Measurements from ENCODE around the gene TATDN3. TPM values are rescaled to one million over a fixed set of nuclear protein-coding genes. Genes with fewer than 3 reads are reported as not detected.

Gene TATDN3
- polyA plus RNA-seq, 1 experiment, result 16.3 TPM

Small RNA genes lying within 50 kb of the gene (small RNA-seq; reads per million reads assigned to genes)
- gene AC104333.1 (ENCODE audit: insufficient read length, low read depth) (not detected), gene AC104333.2 (ENCODE audit: insufficient read length, low read depth) (not detected)

Other genes with a start within 250 kb of the TATDN3 start
- 5.5 TPM in 2 replicates for gene ATF3, start 183.1 kb upstream of the TATDN3 start, polyA plus RNA-seq (2011; rRNA removed)
- 1.4 and 1.5 TPM in 2 replicates for gene BATF3, start 92.1 kb upstream of the TATDN3 start, polyA plus RNA-seq (2011; rRNA removed)
- 26.7 and 33.8 TPM in 2 replicates for gene NSL1, start 117 bp upstream of the TATDN3 start, polyA plus RNA-seq (2011; rRNA removed)
- gene SPATA45, start 55.8 kb downstream of the TATDN3 start, polyA plus RNA-seq (2011; rRNA removed), result not detected in 2 replicates
- 2.0 and 2.3 TPM in 2 replicates for gene FLVCR1, start 66.4 kb downstream of the TATDN3 start, polyA plus RNA-seq (2011; rRNA removed)
- gene VASH2, start 158.6 kb downstream of the TATDN3 start, polyA plus RNA-seq (2011; rRNA removed), result 4.2 and 5.9 TPM in 2 replicates
- gene ANGEL2, start 224.0 kb downstream of the TATDN3 start, polyA plus RNA-seq (2011; rRNA removed), result 25.1 and 30.6 TPM in 2 replicates

Measured in AG04450 (cell line).